T-helper 17 cell (primary cell): ENCODE data around the gene SUN5. TPM values are rescaled to one million over a fixed set of nuclear protein-coding genes. Genes with fewer than 3 reads are reported as not detected.

Experiments
- ATAC-seq: fragments of 150-1000 bp; cut with Tn5 transposase; 2 replicates; pipeline ENCODE4 v1.10.0; 2021; ENCODE audit warnings: mild to moderate bottlenecking, moderate library complexity
- DNase-seq, 3 donors: peaks; one replicate each; pipeline versions ENCODE4 v3.0.0 to v3.0.0-alpha.2; 2020 to 2021
- H3K9me3 ChIP-seq: one replicate; pipeline ENCODE4 v1.7.0; 2013; ENCODE audit warnings: low read length, mild to moderate bottlenecking; ENCODE audit not compliant: control insufficient read depth, poor library complexity, severe bottlenecking
- H3K27ac Mint-ChIP-seq: one replicate; pipeline ENCODE4 v1.8.0; 2022; ENCODE audit warnings: mild to moderate bottlenecking, moderate library complexity, mixed read lengths
- H3K27me3 Mint-ChIP-seq: one replicate; pipeline ENCODE4 v1.8.0; 2022; ENCODE audit warnings: mixed read lengths
- H3K36me3 Mint-ChIP-seq: one replicate; pipeline ENCODE4 v1.8.0; 2022; ENCODE audit warnings: low read depth, mixed read lengths
- H3K4me1 Mint-ChIP-seq: one replicate; pipeline ENCODE4 v1.8.0; 2022; ENCODE audit warnings: mild to moderate bottlenecking, mixed read lengths
- H3K4me3 Mint-ChIP-seq: one replicate; pipeline ENCODE4 v1.8.0; 2022; ENCODE audit warnings: mild to moderate bottlenecking, moderate library complexity, mixed read lengths
- total RNA-seq, 4 donors: library from RNA in 2 of 4; stranded (reverse) in 2 of 4; gene quantifications; one replicate each; pipeline ENCODE4 v1.2.3 and lab custom pipeline; 2022 to 2026

The SUN5 gene
- total RNA-seq, 2 donors from 2014 or later: not detected

DNA sequence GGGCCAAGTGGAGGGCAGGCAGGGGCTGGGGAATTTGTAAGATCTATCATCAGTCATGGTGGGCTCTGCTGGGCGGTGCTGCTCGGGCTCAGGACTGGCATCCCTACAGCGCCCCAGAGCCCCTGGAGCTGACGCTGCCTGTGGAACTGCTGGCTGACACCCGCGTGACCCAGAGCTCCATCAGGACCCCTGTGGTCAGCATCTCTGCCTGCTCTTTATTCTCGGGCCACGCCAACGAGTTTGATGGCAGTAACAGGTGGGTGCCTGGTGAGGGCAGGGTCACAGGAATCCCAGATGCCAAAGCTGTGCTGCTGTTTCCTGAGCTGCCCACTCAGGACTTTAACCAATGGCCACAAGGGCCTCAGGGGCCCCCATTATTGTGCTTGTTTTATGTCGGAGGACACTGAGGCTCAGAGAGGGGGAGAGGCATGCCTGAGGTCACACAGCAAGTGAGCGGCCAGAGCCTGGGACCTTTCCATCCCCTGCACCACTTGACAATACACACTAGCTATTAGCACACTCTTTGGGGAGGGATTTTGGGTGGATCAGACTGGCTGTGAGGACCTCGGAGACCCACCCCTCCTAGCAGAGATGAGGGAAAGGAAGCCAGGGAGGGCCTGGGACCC, 9.6 kb upstream of the SUN5 start:
- ATAC-seq (no peak), DNase-seq (no peak)
- Mint-ChIP-seq H3K4me3 (no peak overlapping the region), H3K27me3 (no peaks in the 10 kb centered on the region), H3K36me3 (no peaks in the 10 kb centered on the region), H3K4me1 (peaks cover 12% of the 10 kb centered on the region), H3K27ac (no peak overlapping the region)
- H3K9me3 ChIP-seq: no peaks in the 10 kb centered on the region

DNA sequence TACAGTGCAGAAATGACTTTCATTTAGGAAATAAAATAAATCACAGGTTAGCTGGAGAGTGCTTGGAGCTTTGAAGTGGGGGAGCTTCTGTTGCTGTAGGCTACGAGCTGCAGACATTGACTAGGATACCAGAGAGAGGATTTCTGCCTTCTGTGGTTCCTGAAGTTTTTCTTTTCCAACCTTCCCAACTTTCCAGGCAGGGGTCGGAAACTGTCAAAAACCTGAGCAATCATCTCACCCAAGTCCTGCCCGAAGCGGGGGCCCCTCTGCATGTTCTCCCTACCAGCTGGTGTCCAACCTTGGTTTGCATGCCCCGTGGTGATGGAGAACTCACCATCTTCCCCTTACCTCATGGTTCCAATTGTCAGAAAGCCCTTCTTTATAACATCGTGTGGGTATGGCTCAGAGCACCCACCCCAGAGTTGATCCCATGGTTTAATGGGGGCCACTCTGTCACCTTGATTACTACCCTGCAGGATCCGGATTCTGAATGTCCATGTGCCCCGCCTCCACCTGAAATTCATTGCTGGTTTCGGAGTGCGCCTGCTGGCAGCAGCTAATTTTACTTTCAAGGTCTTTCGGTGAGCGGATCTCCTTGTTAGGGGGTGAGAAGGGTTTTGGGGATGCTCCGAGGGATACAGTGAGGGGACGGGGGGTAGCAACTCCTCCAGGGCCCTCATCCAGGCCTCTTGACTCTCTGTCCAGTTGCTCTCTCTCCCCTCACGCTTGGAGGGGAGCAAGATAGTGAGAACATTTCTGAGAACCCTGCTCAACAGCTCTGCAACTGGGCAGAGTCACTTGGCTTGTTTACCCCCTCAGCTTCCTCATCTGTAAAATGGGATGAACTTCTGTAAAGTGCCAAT, 8.3 kb upstream of the SUN5 start:
- no peaks in the 10 kb centered on the region for H3K27me3 Mint-ChIP-seq
- no peaks in the 10 kb centered on the region for H3K36me3 Mint-ChIP-seq
- H3K27ac Mint-ChIP-seq: no peak overlapping the region
- no peak overlapping the region for H3K4me3 Mint-ChIP-seq
- no peaks in the 10 kb centered on the region for H3K9me3 ChIP-seq
- no peak for ATAC-seq
- DNase-seq: no peak
- peaks cover 12% of the 10 kb centered on the region for H3K4me1 Mint-ChIP-seq

DNA sequence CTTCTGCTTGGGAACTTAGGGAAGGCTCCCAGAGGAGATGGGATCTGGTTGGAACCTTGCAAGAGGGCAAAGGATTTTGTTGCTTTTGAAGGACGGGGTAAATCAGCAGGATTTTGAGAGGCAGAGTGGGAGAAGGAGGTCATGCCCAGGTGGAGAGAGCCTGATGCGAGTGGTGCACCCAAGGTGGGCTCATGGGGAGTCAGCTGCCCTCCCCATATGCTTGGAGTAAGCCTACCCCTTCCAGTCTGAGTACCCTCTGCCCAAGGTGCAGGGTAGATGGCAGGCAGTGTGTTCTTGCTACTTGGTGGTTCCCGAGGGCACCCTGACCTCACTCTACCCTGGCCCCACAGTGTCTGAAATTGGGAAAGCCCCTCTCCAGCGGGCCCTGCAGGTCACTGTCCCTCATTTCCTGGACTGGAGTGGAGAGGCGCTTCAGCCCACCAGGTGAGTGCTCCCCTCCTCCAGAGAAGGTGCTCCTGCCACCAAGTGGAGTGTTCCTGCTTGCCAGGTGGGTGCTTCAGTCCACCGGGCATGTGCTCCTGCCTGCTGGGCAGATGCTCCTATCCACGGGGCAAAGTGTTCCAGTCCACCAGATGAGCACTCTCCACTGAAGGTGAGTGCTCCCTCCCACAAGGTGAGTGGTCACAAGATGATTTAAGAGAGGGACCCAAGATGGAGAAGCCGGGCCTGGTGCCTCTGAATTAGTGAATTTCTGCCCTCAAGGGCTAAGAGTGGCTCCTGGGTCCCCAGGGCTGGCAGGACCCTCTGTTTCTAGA, 6.6 kb upstream of the SUN5 start:
- Mint-ChIP-seq H3K4me1 (peaks cover 5% of the 10 kb centered on the region), H3K36me3 (no peaks in the 10 kb centered on the region), H3K4me3 (no peak overlapping the region), H3K27me3 (no peaks in the 10 kb centered on the region), H3K27ac (no peak overlapping the region)
- DNase-seq (no peak), ATAC-seq (no peak)
- no peaks in the 10 kb centered on the region for H3K9me3 ChIP-seq

DNA sequence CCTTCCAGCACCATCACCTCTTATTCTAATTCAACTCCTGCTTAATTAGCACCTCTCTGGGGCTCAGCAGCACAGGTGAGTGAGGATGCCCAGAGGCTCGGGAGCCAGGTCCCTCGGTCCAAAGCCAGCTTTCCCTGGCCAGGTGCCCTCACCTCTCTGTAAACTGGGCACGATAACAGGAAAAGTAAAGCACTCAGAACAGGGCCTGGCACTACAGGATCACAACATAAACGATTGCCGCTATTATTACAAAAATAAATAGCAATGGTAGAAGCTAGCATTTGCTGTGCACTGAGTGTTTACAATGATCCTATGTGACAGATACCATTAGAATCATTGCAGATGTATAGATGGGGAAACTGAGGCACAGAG, 5.9 kb upstream of the SUN5 start:
- H3K27ac Mint-ChIP-seq: peak overlapping the region; percentile 43
- DNase-seq: no peak
- no peak for ATAC-seq
- peaks cover 5% of the 10 kb centered on the region for H3K4me1 Mint-ChIP-seq
- H3K9me3 ChIP-seq: no peaks in the 10 kb centered on the region
- no peaks in the 10 kb centered on the region for H3K36me3 Mint-ChIP-seq
- no peak overlapping the region for H3K4me3 Mint-ChIP-seq
- no peaks in the 10 kb centered on the region for H3K27me3 Mint-ChIP-seq

DNA sequence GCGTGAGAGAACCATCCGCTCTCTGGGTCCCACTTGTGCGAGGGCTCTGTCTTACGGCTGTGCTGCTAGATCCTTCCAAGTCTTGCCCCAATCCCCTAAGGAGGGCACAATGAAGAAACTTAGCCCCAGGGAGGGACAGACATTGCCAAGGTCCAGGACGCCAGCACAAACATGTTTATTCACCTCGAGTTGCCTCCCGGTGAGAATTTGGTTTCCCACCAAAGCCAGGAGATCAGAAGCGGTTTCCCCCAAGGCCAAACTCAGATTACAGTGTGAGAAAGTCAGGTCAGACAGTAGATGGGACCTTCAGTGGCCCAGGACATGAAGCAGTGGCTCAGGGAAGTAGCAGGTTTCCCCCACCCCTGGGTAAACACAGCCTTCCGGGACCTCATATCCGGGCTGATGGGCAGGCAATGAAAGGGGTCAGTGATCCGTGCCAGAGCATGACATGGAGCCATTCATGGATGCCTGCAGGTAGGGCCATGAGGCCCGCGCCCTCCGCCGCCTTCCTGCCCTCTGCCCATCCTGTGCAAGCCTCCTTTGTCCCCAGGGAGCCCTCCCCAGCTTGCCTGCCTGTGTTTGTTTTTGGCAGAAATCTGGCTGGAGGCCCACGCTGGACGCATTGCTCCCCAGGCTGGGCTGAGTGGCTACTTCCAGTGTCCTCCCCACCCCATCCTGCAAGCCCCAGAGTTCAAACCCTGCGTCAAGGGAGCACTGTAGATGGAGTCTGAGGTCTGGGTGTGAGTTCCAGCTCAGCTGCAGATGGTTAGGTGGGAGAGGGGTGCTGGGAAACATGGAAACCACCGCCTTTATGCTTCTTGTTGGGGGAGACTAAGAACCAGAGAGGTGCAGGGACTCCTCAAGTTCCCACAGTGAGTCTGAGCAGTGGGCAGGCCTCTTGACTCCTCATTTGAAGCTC, 5.2 kb upstream of the SUN5 start:
- no peak for DNase-seq

DNA sequence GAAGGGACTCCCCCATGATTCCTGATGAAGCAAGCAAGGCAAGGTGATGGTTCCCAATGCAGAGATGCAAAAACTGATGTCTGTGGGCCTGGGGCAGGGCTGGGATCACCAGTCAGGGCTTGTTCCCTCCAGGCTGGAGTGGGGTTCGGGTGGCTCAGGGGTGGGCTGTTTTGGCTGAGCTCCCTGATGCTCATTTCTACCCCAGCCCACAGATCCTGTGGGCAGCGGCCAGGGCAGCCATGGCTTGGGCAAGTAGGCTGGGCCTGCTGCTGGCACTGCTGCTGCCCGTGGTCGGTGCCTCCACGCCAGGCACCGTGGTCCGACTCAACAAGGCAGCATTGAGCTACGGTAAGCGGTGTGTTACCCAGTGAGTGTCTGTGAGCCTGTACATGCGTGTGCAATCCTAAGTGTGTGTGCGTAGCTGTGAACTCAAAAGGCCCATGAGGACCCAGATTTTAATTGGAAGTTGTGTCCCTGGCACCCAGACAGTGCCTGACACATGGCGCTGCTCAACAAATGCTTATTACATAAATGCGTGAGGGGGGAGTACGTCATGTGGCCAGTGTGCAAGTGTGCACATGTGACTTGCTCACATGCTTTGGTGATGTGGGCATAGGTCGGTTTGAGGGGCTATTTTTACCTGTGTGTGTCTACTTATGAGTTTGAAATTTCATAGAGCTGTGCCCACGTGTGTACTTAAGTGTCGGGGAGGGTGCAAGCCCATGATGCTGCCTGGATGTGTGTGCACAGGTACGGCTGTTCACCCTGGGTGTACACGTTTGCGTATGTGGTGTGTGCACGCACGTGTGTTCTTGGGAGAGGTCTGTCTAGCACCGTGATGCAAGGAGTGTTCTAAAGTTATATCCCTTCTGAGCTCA, 4.3 kb upstream of the SUN5 start:
- Mint-ChIP-seq H3K27me3 (no peaks in the 10 kb centered on the region), H3K4me1 (peaks cover 5% of the 10 kb centered on the region), H3K36me3 (no peaks in the 10 kb centered on the region), H3K27ac (no peak overlapping the region), H3K4me3 (no peak overlapping the region)
- no peak for DNase-seq
- H3K9me3 ChIP-seq: no peaks in the 10 kb centered on the region
- no peak for ATAC-seq

More for the DNA sequence above, 5.2 kb upstream of the SUN5 start:
- ATAC-seq: no peak
- Mint-ChIP-seq H3K4me1 (peaks cover 5% of the 10 kb centered on the region), H3K36me3 (no peaks in the 10 kb centered on the region), H3K4me3 (no peak overlapping the region), H3K27ac (peak overlapping the region; percentile 43), H3K27me3 (no peaks in the 10 kb centered on the region)
- H3K9me3 ChIP-seq: no peaks in the 10 kb centered on the region

DNA sequence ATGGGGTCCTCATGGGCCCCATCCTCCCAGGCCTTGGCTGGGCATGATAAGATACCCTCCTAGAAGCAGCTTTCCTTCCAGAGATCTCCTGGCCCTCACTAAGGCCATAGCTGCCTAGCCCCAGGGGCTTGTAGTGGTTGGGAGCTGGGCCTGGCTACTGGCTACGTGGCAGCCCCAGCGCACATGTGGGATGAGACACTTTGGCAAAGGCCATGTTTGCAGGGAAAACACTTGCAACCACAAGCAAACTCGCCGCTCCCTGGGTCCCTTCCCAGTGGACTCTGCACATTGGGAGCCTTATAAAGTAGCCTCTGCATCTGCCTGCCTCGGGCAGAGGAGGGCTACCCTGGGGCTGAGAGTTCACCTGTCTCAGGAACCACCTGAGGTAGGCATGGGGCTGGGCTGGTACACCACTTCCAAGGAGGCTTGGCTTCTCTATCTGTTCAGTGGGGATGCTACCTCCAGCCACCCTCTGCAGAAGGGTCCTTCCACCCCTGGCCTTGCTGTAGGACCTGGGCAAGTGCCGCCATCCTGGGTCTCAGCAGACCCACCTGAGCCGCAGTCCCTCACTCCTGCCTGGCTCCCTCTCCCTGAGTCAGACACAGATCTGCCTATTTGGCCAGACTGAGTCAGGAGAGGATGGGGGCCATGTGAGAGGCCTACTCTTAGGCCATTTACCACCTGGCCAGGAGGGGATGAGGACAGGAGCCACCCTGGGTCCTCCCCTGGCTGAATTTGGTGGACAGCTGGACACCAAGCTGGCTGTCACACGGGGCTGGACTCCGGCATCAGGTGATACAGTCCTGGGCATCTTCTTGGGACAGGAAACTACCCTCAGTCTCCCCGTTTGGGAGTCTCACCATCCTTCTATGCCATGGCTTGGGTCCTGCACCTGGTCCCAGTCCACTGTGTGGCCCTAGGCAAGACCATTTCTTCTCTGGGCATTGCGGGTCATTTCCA, 3.4 kb upstream of the SUN5 start, which contains the start of gene BPIFB2:
TSS of gene BPIFB2 (plus strand) at position 329 of the 960 bp plus-strand sequence. CDS start 871 bp downstream, outside the sequence.
- H3K36me3 Mint-ChIP-seq: no peaks in the 10 kb centered on the region
- no peak within 1 kb of the TSS for H3K4me3 Mint-ChIP-seq
- no peak for DNase-seq
- no peaks in the 10 kb centered on the region for H3K27me3 Mint-ChIP-seq
- ATAC-seq: no peak
- H3K4me1 Mint-ChIP-seq: peaks cover 5% of the 10 kb centered on the region
- peak within 1 kb of the TSS; percentile 12 for H3K27ac Mint-ChIP-seq
- no peaks in the 10 kb centered on the region for H3K9me3 ChIP-seq

DNA sequence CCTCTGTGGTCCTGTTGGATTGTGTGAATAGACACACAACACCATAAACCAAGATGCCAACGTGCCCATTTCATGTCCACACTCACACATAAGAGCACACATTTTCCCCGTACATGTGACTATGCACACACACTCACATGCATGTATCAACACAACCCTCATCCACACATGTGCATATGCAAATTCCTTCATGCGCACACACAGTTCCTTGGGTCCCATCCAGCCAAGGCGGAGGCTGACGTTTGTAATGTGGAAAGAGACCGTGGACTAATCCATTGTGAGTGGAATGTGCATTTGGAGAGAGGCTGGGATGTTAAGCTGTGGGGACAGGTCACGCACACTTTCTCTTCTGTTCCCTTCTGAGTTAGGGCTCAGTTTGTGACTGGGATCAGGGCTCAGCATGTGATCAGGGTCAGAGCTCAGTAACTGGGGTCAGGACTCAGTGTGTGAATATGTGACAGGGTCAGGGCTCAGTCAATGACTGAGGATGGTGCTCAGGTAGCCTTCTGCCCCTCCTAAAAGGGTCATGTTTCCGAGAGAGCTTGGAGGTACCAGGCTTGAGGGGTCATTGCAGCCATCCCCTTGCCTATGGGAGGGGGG, 2.6 kb upstream of the SUN5 start:
- ATAC-seq: no peak
- no peak for DNase-seq
- Mint-ChIP-seq H3K4me1 (peaks cover 7% of the 10 kb centered on the region), H3K27me3 (no peaks in the 10 kb centered on the region), H3K36me3 (no peaks in the 10 kb centered on the region), H3K4me3 (no peak overlapping the region), H3K27ac (peak overlapping the region; percentile 12)
- no peaks in the 10 kb centered on the region for H3K9me3 ChIP-seq

DNA sequence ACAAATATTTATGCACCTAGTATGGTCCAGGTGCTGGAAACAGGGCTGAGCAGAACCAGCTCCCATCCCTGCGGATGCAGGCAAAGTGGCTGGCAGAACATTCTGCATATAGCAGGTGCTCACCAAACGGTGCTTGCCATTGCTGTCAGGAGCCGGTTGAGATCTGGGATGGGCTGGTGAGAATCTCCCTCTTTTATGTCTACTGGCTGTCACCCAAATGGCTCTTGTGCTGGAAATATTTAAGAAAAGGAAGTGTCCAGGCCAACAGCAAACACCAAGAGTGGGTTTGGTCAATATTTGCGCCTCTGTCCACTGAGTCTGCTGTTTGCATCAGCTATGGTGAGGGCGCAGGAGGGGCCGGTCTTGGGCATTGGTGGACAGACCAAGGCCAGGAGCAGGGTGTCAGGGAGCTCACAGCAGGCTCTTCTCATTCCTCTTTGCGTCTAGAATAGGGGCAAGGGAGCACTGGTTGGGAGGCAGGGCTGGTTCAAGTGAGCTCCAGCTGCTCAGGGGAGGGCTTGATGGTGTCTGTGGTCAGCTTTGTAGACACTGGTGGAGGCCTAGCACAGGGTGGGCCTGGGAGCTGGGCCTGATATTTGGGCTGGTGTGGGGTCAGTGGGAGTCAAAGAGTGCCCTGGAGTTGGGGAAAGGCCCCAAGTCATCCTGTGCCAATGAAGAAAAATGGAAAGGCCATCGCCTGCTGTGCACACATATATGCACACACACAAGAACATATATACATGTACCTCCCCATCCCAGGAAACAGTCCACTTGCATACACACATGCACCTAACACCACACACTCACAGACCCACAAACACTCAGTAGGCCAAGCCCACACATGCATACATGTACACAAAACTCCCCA, 1.9 kb upstream of the SUN5 start:
- ATAC-seq (no peak), DNase-seq (no peak)
- peaks cover 10% of the 10 kb centered on the region for H3K4me1 Mint-ChIP-seq
- H3K27ac Mint-ChIP-seq: peak overlapping the region; percentile 12
- H3K4me3 Mint-ChIP-seq: no peak overlapping the region
- no peaks in the 10 kb centered on the region for H3K27me3 Mint-ChIP-seq
- no peaks in the 10 kb centered on the region for H3K36me3 Mint-ChIP-seq
- H3K9me3 ChIP-seq: no peaks in the 10 kb centered on the region

DNA sequence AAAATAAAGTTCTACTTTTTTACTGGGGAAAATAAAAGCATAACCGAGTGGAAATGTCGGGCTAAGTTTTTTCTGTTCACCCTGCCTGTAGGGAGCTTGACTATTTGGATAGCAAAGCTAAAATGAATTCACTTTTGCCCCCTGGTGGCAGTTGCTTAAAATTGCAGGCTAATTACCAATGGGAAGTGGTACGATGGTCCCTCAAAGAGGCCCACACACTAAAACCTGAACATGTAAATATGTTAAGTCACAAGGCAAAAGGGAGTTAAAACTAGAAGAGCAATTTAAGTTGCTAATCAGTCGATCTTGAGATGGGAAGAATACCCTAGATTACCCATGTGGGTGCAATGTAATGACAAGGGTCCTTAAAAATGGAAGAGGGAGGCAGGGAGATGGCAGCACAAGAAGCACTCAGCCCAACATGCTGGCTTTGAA, 916 bp upstream of the SUN5 start:
- H3K4me3 Mint-ChIP-seq: no peak overlapping the region
- DNase-seq: no peak
- peak overlapping the region; percentile 0 for H3K27ac Mint-ChIP-seq
- H3K27me3 Mint-ChIP-seq: no peaks in the 10 kb centered on the region
- no peaks in the 10 kb centered on the region for H3K36me3 Mint-ChIP-seq
- peaks cover 11% of the 10 kb centered on the region for H3K4me1 Mint-ChIP-seq
- ATAC-seq: no peak
- H3K9me3 ChIP-seq: no peaks in the 10 kb centered on the region
